ENCODE results near the gene DAG1. TPM values are rescaled to one million over a fixed set of nuclear protein-coding genes. Genes with fewer than 3 reads are reported as not detected.

The DAG1 gene
- polyA plus RNA-seq, 1 donor (not counting 4 experiments of a cell fraction or from before 2014, with no cell fraction given) = 22.0 TPM

GRCh38 chr3:49453621-49454020, 16.4 kb upstream of the DAG1 start:
- FAIRE-seq = no peak

GRCh38 chr3:49454458-49454857, 15.6 kb upstream of the DAG1 start:
- Histone ChIP-seq H3K9me3 (ENCODE audit: control insufficient read depth, low read depth, low read length) (no peaks in the 10 kb centered on the region), H3K27me3 (ENCODE audit: control insufficient read depth, extremely low read depth, insufficient read depth, low read length) (no peaks in the 10 kb centered on the region), H3K9me1 (ENCODE audit: control insufficient read depth, extremely low read depth, insufficient read depth, low read length) (no peaks in the 10 kb centered on the region), H4K20me1 (ENCODE audit: control insufficient read depth, extremely low read depth, insufficient read depth, low read length) (no peaks in the 10 kb centered on the region), H3K79me2 (ENCODE audit: control insufficient read depth, insufficient read depth, low read length) (no peaks in the 10 kb centered on the region), H3K27ac (ENCODE audit: control insufficient read depth, insufficient read depth, low read length) (no peak overlapping the region), H3K4me3 (ENCODE audit: control insufficient read depth in 2 of 3, extremely low read depth in 1 of 3, insufficient read depth in 2 of 3, low read depth in 1 of 3, low read length in 3 of 3) (no peak overlapping the region), H2AFZ (ENCODE audit: control insufficient read depth, low read length) (no peak overlapping the region), H3K4me1 (ENCODE audit: control insufficient read depth, extremely low read depth, insufficient read depth, low read length) (peaks cover 11% of the 10 kb centered on the region), H3K9ac (ENCODE audit: control insufficient read depth, extremely low read depth, insufficient read depth, low read length) (no peak overlapping the region), H3K4me2 (ENCODE audit: control insufficient read depth, extremely low read depth, insufficient read depth, low read depth, low read length) (no peak overlapping the region), H3K36me3 (ENCODE audit: control insufficient read depth in 2 of 2, extremely low read depth in 1 of 2, insufficient read depth in 2 of 2, low read length in 2 of 2) (no peaks in the 10 kb centered on the region)
- DNase-seq (ENCODE audit: low read depth, low spot score) = no peak
- FAIRE-seq = no peak
- TF ChIP-seq CTCF (optimal IDR thresholded peaks at IDR 0.05 in 1 of 3, IDR thresholded peaks at IDR 0.05 in 1 of 3, conservative IDR thresholded peaks at IDR 0.05 in 1 of 3; ENCODE audit: extremely low read depth in 1 of 3, insufficient read depth in 2 of 3, low read length in 3 of 3) = peak; percentile 17 to 58 (median 27)
- no peak for TF ChIP-seq EZH2 (IDR thresholded peaks at IDR 0.05; ENCODE audit: low read length)
- dilution Hi-C loops (cut with MboI; ENCODE audit: extremely low pct_ligation_motif_present, low sequenced_read_pairs) = no loop called here

More at GRCh38 chr3:49453621-49454020, 16.4 kb upstream of the DAG1 start:
- peaks cover 14% of the 10 kb centered on the region for H3K4me1 ChIP-seq (ENCODE audit: control insufficient read depth, extremely low read depth, insufficient read depth, low read length)
- no peaks in the 10 kb centered on the region for H3K27me3 ChIP-seq (ENCODE audit: control insufficient read depth, extremely low read depth, insufficient read depth, low read length)
- DNase-seq (ENCODE audit: low read depth, low spot score) = no peak
- dilution Hi-C loops (cut with MboI; ENCODE audit: extremely low pct_ligation_motif_present, low sequenced_read_pairs) = no loop called here
- no peak overlapping the region for H3K9ac ChIP-seq (ENCODE audit: control insufficient read depth, extremely low read depth, insufficient read depth, low read length)
- no peaks in the 10 kb centered on the region for H3K9me3 ChIP-seq (ENCODE audit: control insufficient read depth, low read depth, low read length)
- H4K20me1 ChIP-seq (ENCODE audit: control insufficient read depth, extremely low read depth, insufficient read depth, low read length) = no peaks in the 10 kb centered on the region
- no peak overlapping the region for H3K4me2 ChIP-seq (ENCODE audit: control insufficient read depth, extremely low read depth, insufficient read depth, low read depth, low read length)
- H2AFZ ChIP-seq (ENCODE audit: control insufficient read depth, low read length) = no peak overlapping the region
- no peak overlapping the region for H3K4me3 ChIP-seq (ENCODE audit: control insufficient read depth in 2 of 3, extremely low read depth in 1 of 3, insufficient read depth in 2 of 3, low read depth in 1 of 3, low read length in 3 of 3)
- TF ChIP-seq EZH2 (IDR thresholded peaks at IDR 0.05; ENCODE audit: low read length) (no peak), CTCF (optimal IDR thresholded peaks at IDR 0.05 in 1 of 3, IDR thresholded peaks at IDR 0.05 in 1 of 3, conservative IDR thresholded peaks at IDR 0.05 in 1 of 3; ENCODE audit: extremely low read depth in 1 of 3, insufficient read depth in 2 of 3, low read length in 3 of 3) (no peak)
- H3K27ac ChIP-seq (ENCODE audit: control insufficient read depth, insufficient read depth, low read length) = no peak overlapping the region
- H3K36me3 ChIP-seq (ENCODE audit: control insufficient read depth in 2 of 2, extremely low read depth in 1 of 2, insufficient read depth in 2 of 2, low read length in 2 of 2) = no peaks in the 10 kb centered on the region
- H3K9me1 ChIP-seq (ENCODE audit: control insufficient read depth, extremely low read depth, insufficient read depth, low read length) = no peaks in the 10 kb centered on the region
- no peaks in the 10 kb centered on the region for H3K79me2 ChIP-seq (ENCODE audit: control insufficient read depth, insufficient read depth, low read length)

All from keratinocyte (primary cell).